B cell (primary cell): Measurements from ENCODE around the gene GYS2.

Source experiments
- CTCF ChIP-seq: fragments of 200-600 bp; IDR thresholded peaks from one replicate; pipeline ENCODE4 v1.8.0; 2022; ENCODE audit warnings: antibody characterized with exemption, mild to moderate bottlenecking
- EZH2 ChIP-seq: IDR thresholded peaks from 2 replicates; pipeline ENCODE4 v1.6.1; 2012; ENCODE audit warnings: borderline replicate concordance, low read depth, mild to moderate bottlenecking, moderate library complexity, low read length; ENCODE audit not compliant: insufficient read depth, poor library complexity, severe bottlenecking

- no peak for TF ChIP-seq CTCF
- TF ChIP-seq EZH2, result no peak
Observed at GRCh38 chr12:21499765-21500164, 104.9 kb downstream of the GYS2 start.
